ENCODE data around the gene HDAC5.

GRCh38 chr17:44132275-44132821 lies 8.9 kb upstream of the HDAC5 start:
- TF ChIP-seq, protein P1, sequence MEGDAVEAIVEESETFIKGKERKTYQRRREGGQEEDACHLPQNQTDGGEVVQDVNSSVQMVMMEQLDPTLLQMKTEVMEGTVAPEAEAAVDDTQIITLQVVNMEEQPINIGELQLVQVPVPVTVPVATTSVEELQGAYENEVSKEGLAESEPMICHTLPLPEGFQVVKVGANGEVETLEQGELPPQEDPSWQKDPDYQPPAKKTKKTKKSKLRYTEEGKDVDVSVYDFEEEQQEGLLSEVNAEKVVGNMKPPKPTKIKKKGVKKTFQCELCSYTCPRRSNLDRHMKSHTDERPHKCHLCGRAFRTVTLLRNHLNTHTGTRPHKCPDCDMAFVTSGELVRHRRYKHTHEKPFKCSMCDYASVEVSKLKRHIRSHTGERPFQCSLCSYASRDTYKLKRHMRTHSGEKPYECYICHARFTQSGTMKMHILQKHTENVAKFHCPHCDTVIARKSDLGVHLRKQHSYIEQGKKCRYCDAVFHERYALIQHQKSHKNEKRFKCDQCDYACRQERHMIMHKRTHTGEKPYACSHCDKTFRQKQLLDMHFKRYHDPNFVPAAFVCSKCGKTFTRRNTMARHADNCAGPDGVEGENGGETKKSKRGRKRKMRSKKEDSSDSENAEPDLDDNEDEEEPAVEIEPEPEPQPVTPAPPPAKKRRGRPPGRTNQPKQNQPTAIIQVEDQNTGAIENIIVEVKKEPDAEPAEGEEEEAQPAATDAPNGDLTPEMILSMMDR (IDR thresholded peaks at IDR 0.05) = no peak
- TF ChIP-seq POLR2A (IDR thresholded peaks at IDR 0.05) = no peak
